OCI-LY1 (cell line): ENCODE measurements around the gene TPP1.

Experiments used
- H2AFZ ChIP-seq: fragments of 200-600 bp; sonication (generic), shearing (Covaris generic); 2 replicates; pipeline ENCODE4 v1.6.0; 2014; ENCODE audit warnings: antibody characterized with exemption, mild to moderate bottlenecking, low read length
- H3F3A ChIP-seq: fragments of 200-600 bp; sonication (generic), shearing (Covaris generic); 2 replicates; pipeline ENCODE4 v1.6.0; 2014; ENCODE audit warnings: mild to moderate bottlenecking, antibody characterized with exemption, low read length, moderate library complexity; ENCODE audit not compliant: insufficient read depth
- H3K27ac ChIP-seq: fragments of 200-600 bp; sonication (generic); 2 replicates; pipeline ENCODE4 v1.5.1; 2014; ENCODE audit warnings: low read length, mixed run types, mild to moderate bottlenecking, low read depth; ENCODE audit not compliant: poor library complexity, severe bottlenecking
- H3K27me3 ChIP-seq: fragments of 200-600 bp; sonication (generic); 2 replicates; pipeline ENCODE4 v1.6.0; 2014; ENCODE audit warnings: antibody characterized with exemption, mild to moderate bottlenecking, low read length, moderate library complexity; ENCODE audit not compliant: insufficient read depth
- H3K36me3 ChIP-seq: fragments of 200-600 bp; sonication (generic); 2 replicates; pipeline ENCODE4 v1.6.1; 2014; ENCODE audit warnings: mild to moderate bottlenecking, antibody characterized with exemption, low read length, moderate library complexity, mixed read lengths; ENCODE audit not compliant: insufficient read depth
- H3K4me1 ChIP-seq: fragments of 200-600 bp; sonication (generic); 2 replicates; pipeline ENCODE4 v1.5.1; 2014; ENCODE audit warnings: mild to moderate bottlenecking, low read length, moderate library complexity; ENCODE audit not compliant: insufficient read depth, severe bottlenecking
- H3K4me2 ChIP-seq: fragments of 200-600 bp; sonication (generic), shearing (Covaris generic); 2 replicates; pipeline ENCODE4 v1.6.1; 2014; ENCODE audit warnings: low read length
- H3K4me3 ChIP-seq: fragments of 200-600 bp; sonication (generic); 2 replicates; pipeline ENCODE4 v1.5.1; 2014; ENCODE audit warnings: low read length, low read depth, mild to moderate bottlenecking, mixed read lengths; ENCODE audit not compliant: poor library complexity, severe bottlenecking
- H3K79me2 ChIP-seq: fragments of 200-600 bp; shearing (Covaris generic); 2 replicates; pipeline ENCODE4 v1.6.1; 2016; ENCODE audit warnings: mixed run types, low read length, mixed read lengths; ENCODE audit not compliant: insufficient read depth
- H3K9ac ChIP-seq: fragments of 200-600 bp; sonication (generic), shearing (Covaris generic); 2 replicates; pipeline ENCODE4 v1.6.1; 2014; ENCODE audit warnings: mild to moderate bottlenecking, low read length, mixed read lengths
- H3K9me2 ChIP-seq: fragments of 200-600 bp; sonication (generic), shearing (Covaris generic); 2 replicates; pipeline ENCODE4 v1.6.1; 2014; ENCODE audit warnings: low read depth, mild to moderate bottlenecking, low read length, mixed read lengths
- H3K9me3 ChIP-seq: fragments of 200-600 bp; shearing (Covaris generic); 2 replicates; pipeline ENCODE4 v1.6.1; 2014; ENCODE audit warnings: low read length, mixed read lengths
- H4K20me1 ChIP-seq: fragments of 200-600 bp; sonication (generic), shearing (Covaris generic); 2 replicates; pipeline ENCODE4 v1.6.0; 2016; ENCODE audit warnings: mild to moderate bottlenecking, low read length; ENCODE audit not compliant: insufficient read depth
- EZH2 ChIP-seq: fragments of 200-600 bp; sonication (generic), shearing (Covaris generic); IDR thresholded peaks from 2 replicates; pipeline ENCODE4 v1.8.0; 2017; ENCODE audit warnings: borderline replicate concordance, mixed run types, mild to moderate bottlenecking, antibody characterized with exemption, low read length, moderate library complexity, mixed read lengths
- TF ChIP-seq, protein P1 (sequence below): fragments of 200-600 bp; sonication (generic), shearing (Covaris generic); IDR thresholded peaks from 2 replicates; pipeline ENCODE4 v1.5.1; 2017; ENCODE audit warnings: mild to moderate bottlenecking, antibody characterized with exemption, low read length, moderate library complexity, mixed read lengths

The TPP1 gene

DNA sequence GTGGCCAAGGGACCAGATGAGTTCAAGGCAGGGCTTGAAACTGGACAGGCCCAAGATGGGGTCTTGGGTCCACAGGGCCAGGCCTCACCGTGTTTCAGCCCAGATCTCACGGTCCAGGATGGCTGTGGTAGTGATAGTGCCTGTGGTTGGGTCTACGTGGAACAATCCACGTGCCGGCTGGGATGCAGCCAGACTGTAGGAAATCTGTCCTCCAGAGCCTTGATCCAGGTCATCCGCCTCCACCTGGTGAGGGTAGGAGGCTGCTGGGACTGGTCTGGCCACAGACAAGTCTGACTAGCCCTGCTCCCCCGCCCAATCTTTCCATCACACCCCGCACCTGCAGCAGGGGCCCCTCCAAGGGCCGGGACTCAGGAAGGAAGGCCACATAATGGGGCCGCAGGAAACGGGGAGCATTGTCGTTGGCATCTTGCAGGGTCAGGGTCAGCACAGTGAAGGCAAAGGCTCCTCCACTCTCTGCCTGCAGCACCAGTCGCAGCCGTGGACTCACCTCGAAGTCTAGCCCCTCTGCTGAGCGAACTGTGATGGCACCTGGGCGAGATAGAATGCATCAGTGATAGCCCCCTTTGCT lies 6.7 kb upstream of the TPP1 start:
- Histone ChIP-seq H3K27me3 (0 out of 2 replicates have a peak, but pooled peaks cover 4% of the 10 kb centered on the region), H2AFZ (no peak overlapping the region), H3K36me3 (no peaks in the 10 kb centered on the region), H3K4me1 (peaks cover 5% of the 10 kb centered on the region), H3K79me2 (no peaks in the 10 kb centered on the region), H3K9me3 (no peaks in the 10 kb centered on the region), H4K20me1 (no peaks in the 10 kb centered on the region), H3K4me3 (no peak overlapping the region), H3K27ac (no peak overlapping the region), H3K4me2 (no peak overlapping the region), H3K9ac (no peak overlapping the region), H3K9me2 (no peaks in the 10 kb centered on the region), H3F3A (no peaks in the 10 kb centered on the region)
- TF ChIP-seq, protein P1, sequence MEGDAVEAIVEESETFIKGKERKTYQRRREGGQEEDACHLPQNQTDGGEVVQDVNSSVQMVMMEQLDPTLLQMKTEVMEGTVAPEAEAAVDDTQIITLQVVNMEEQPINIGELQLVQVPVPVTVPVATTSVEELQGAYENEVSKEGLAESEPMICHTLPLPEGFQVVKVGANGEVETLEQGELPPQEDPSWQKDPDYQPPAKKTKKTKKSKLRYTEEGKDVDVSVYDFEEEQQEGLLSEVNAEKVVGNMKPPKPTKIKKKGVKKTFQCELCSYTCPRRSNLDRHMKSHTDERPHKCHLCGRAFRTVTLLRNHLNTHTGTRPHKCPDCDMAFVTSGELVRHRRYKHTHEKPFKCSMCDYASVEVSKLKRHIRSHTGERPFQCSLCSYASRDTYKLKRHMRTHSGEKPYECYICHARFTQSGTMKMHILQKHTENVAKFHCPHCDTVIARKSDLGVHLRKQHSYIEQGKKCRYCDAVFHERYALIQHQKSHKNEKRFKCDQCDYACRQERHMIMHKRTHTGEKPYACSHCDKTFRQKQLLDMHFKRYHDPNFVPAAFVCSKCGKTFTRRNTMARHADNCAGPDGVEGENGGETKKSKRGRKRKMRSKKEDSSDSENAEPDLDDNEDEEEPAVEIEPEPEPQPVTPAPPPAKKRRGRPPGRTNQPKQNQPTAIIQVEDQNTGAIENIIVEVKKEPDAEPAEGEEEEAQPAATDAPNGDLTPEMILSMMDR, result no peak
- no peak for TF ChIP-seq EZH2

DNA sequence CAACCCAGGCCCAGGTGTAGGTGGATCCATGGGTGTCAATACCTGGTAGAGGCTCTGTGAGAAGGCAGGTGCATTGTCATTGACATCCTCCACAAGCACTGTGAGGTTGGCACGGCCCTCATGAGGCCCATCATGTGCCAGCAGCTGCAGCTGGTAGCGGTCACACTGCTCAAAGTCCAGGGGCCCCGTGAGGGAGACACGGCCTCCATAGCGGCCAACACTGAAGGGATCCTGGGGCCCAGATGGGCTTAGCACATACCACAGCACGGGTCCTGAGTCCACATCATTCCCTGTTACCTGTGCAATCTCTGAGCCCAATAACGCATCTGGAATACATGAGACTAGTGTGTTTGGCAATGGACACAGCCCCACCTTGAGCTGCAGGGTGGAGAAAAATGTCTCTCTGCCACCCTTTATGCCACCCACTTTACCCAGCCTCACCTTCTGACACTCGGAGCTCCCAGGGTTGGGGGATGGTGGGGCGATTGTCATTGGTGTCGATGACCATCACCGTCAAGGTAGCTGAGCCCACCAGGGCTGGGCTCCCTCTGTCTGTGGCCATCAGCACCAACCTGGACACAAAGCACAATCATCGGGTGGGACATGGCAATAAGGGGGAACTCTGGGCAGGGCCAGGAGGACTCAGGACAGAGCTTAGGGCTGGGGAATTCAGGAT lies 6.1 kb upstream of the TPP1 start:
- no peaks in the 10 kb centered on the region for H3K79me2 ChIP-seq
- no peak overlapping the region for H3K9ac ChIP-seq
- no peaks in the 10 kb centered on the region for H3K36me3 ChIP-seq
- no peak for TF ChIP-seq EZH2
- TF ChIP-seq, protein P1, result no peak
- no peaks in the 10 kb centered on the region for H3K9me2 ChIP-seq
- H3K4me3 ChIP-seq, result no peak overlapping the region
- no peak overlapping the region for H2AFZ ChIP-seq
- no peak overlapping the region for H3K4me2 ChIP-seq
- 0 out of 2 replicates have a peak, but pooled peaks cover 4% of the 10 kb centered on the region for H3K27me3 ChIP-seq
- H3K9me3 ChIP-seq, result no peaks in the 10 kb centered on the region
- H4K20me1 ChIP-seq, result no peaks in the 10 kb centered on the region
- no peak overlapping the region for H3K27ac ChIP-seq
- H3F3A ChIP-seq, result no peaks in the 10 kb centered on the region
- peaks cover 5% of the 10 kb centered on the region for H3K4me1 ChIP-seq

DNA sequence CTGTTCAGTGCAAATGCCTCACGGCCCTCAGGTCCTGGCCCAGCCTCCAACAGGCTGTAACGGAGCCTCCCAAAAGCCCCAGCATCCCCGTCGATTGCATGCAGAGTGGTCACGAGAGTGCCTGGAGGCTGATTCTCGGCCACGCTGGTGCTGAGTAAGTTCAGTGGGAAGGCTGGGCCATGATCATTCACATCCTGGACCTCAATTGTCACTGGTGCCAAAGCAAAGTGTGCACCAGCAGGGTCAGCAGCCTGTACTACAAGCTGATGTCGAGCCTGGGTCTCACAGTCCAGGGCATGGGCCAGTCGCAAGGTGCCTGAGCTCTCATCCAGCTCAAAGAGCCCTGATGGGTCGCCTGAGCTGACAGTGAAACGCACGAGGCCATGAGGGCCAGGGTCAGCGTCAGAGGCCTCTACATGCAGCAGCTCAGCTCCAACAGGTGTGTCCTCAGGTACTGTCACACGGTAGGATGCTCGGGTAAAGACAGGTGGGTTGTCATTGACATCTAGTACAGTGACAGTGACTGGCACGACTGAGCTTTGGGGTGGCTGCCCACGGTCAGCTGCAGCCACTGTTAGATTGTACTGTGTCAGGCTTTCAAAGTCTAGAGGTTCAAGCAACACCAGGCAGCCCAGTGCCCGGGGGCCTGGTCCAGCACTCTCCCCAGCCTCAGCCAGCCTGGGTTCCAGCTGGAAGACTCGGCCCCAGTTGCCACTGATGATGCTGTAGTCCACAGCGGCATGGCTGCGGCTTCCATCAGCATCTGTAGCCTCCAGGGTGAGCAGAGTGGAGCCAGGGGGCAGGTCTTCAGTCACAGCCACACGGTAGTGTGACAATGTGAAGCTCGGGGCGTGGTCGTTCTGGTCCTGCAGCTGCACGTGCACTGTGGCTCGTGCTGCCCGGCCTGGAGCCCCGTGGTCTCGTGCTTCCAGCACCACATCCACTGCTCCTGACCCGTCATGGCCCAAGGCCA lies 4.5 kb upstream of the TPP1 start:
- Histone ChIP-seq H3K27me3 (0 out of 2 replicates have a peak, but pooled peaks cover 4% of the 10 kb centered on the region), H4K20me1 (no peaks in the 10 kb centered on the region), H3F3A (no peaks in the 10 kb centered on the region), H3K36me3 (no peaks in the 10 kb centered on the region), H2AFZ (no peak overlapping the region), H3K9me3 (no peaks in the 10 kb centered on the region), H3K79me2 (no peaks in the 10 kb centered on the region), H3K4me1 (peaks cover 14% of the 10 kb centered on the region), H3K9me2 (no peaks in the 10 kb centered on the region), H3K4me2 (no peak overlapping the region), H3K4me3 (no peak overlapping the region), H3K27ac (no peak overlapping the region), H3K9ac (no peak overlapping the region)
- TF ChIP-seq EZH2, result no peak
- TF ChIP-seq, protein P1, result no peak
